ENCODE results near the gene DOCK11.

DNA sequence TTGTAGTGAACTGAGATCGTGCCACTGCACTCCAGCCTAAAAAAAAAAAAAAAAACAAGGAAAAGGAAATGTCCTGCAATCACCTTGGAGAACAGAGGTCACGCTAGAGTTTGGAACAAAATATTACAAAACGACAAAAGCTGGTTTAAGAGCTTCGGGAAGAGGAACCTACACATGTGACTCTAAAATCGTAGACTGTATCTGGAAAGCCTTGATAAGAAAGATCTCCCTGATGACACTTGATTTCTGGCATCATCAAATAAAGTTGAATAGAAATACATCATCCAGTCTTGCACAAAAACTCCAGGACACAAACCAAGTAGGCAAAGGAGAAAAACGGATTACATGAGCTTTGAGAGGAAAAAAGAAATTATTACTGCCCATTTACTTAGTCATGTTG lies 31.1 kb upstream of the DOCK11 start:
- TF ChIP-seq, protein P1, sequence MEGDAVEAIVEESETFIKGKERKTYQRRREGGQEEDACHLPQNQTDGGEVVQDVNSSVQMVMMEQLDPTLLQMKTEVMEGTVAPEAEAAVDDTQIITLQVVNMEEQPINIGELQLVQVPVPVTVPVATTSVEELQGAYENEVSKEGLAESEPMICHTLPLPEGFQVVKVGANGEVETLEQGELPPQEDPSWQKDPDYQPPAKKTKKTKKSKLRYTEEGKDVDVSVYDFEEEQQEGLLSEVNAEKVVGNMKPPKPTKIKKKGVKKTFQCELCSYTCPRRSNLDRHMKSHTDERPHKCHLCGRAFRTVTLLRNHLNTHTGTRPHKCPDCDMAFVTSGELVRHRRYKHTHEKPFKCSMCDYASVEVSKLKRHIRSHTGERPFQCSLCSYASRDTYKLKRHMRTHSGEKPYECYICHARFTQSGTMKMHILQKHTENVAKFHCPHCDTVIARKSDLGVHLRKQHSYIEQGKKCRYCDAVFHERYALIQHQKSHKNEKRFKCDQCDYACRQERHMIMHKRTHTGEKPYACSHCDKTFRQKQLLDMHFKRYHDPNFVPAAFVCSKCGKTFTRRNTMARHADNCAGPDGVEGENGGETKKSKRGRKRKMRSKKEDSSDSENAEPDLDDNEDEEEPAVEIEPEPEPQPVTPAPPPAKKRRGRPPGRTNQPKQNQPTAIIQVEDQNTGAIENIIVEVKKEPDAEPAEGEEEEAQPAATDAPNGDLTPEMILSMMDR (IDR thresholded peaks at IDR 0.05), result no peak
- no peak for TF ChIP-seq POLR2A (IDR thresholded peaks at IDR 0.05)

All from uterus (tissue), 2 donors.